GM10248 (cell line): ENCODE data around the gene TMEM121.

Experiments
- CTCF ChIA-PET: fragments of 300-600 bp; sonication (Branson Sonifier 250); formaldehyde crosslinking; extraction: SDS; loops from one replicate; lab custom pipeline; 2021; ENCODE audit warnings: antibody characterized with exemption; lab: Yijun Ruan, JAX
- POLR2A ChIA-PET: fragments of 350-650 bp; sonication (Branson Sonifier 250); formaldehyde crosslinking; extraction: SDS; loops from one replicate; lab custom pipeline; 2020; ENCODE audit warnings: antibody characterized with exemption; lab: Yijun Ruan, JAX
- DNase-seq: peaks from one replicate; pipeline ENCODE4 v3.0.0; 2012; ENCODE audit errors: extremely low spot score
- CTCF ChIP-seq: IDR thresholded peaks from 2 replicates; pipeline ENCODE4 v1.5.1; 2012; ENCODE audit warnings: mild to moderate bottlenecking, low read depth; ENCODE audit errors: extremely low read depth, missing control alignments, control extremely low read depth

TMEM121 gene

GRCh38 chr14:105490572-105491365, 35.6 kb upstream of the TMEM121 start, which contains the start of gene TEDC1:
TSS of gene TEDC1 (plus strand) at chr14:105491246. CDS start at chr14:105491376, 130 bp downstream.
- peak; percentile 93 for TF ChIP-seq CTCF
- ChIA-PET POLR2A (interaction anchor here (1.9 kb wide), 1 partner anchor 10 kb away, joined by 10 read pairs; no protein-coding TSS in a partner anchor), CTCF (interaction anchor here (1.0 to 6.9 kb wide), 21 partner anchors 9 to 311 kb away, joined by 3 to 96 read pairs (median 6); no protein-coding TSS in a partner anchor)
- DNase-seq: peak; percentile 95

GRCh38 chr14:105491366-105491973, 34.9 kb upstream of the TMEM121 start:
- peak; percentile 94 for DNase-seq
- TF ChIP-seq CTCF: no peak
- ChIA-PET POLR2A (interaction anchor here (0.6 to 1.1 kb wide), 2 partner anchors 13 to 963 kb away, joined by 3 to 4 read pairs; no protein-coding TSS in a partner anchor), CTCF (interaction anchor here (1.0 to 6.9 kb wide), 7 partner anchors 10 to 926 kb away, joined by 3 to 91 read pairs (median 4); no protein-coding TSS in a partner anchor)

- no peak for TF ChIP-seq CTCF
- DNase-seq: no peak
- CTCF ChIA-PET: interaction anchor here (1.0 to 6.9 kb wide), 6 partner anchors 11 to 926 kb away, joined by 3 to 91 read pairs (median 4); no protein-coding TSS in a partner anchor
- POLR2A ChIA-PET: interaction anchor here (0.6 to 1.1 kb wide), 2 partner anchors 14 to 962 kb away, joined by 3 to 4 read pairs; no protein-coding TSS in a partner anchor
Observed at GRCh38 chr14:105492031-105492970, 34.1 kb upstream of the TMEM121 start.

- no peak for TF ChIP-seq CTCF
- CTCF ChIA-PET: interaction anchor here (1.3 to 6.9 kb wide), 5 partner anchors 11 to 925 kb away, joined by 3 to 91 read pairs (median 4); no protein-coding TSS in a partner anchor
- DNase-seq: no peak
- POLR2A ChIA-PET: interaction anchor here (0.6 kb wide), 1 partner anchor 364 kb away, joined by 5 read pairs; no protein-coding TSS in a partner anchor
Observed at GRCh38 chr14:105492971-105493871, 33.2 kb upstream of the TMEM121 start.

GRCh38 chr14:105493921-105494605, 32.3 kb upstream of the TMEM121 start:
- TF ChIP-seq CTCF: no peak
- POLR2A ChIA-PET: interaction anchor here (0.6 kb wide), 1 partner anchor 364 kb away, joined by 5 read pairs; no protein-coding TSS in a partner anchor
- CTCF ChIA-PET: interaction anchor here (2.8 to 6.9 kb wide), 2 partner anchors 12 to 123 kb away, joined by 14 to 91 read pairs; no protein-coding TSS in a partner anchor

More at GRCh38 chr14:105493921-105494605, 32.3 kb upstream of the TMEM121 start:
- DNase-seq: no peak
